HEK293 (cell line): ENCODE data around the gene FBXL7.

ENCODE experiments used
- ELK4 ChIP-seq: IDR thresholded peaks from 2 replicates; pipeline ENCODE4 v1.6.1; 2011; ENCODE audit warnings: mild to moderate bottlenecking, low read depth, low read length, borderline replicate concordance
- ZBTB8A ChIP-seq: fragments of 450-650 bp; formaldehyde crosslinking; IDR thresholded peaks from 2 replicates; pipeline ENCODE4 v1.5.1; 2016; ENCODE audit warnings: missing biosample characterization, missing genetic modification characterization
- ZFP69B ChIP-seq: fragments of 450-650 bp; formaldehyde crosslinking; IDR thresholded peaks from 2 replicates; pipeline ENCODE4 v1.5.1; 2016; ENCODE audit warnings: missing biosample characterization, missing genetic modification characterization
- ZNF274 ChIP-seq, 2 experiments: fragments of 200-500 bp in 1 of 2; fragments of 450-650 bp in 1 of 2; sonication (Bioruptor generic) in 1 of 2; formaldehyde crosslinking in 1 of 2; IDR thresholded peaks; 2 replicates each; pipeline versions ENCODE4 v1.5.1 to v1.6.1; 2014 to 2016; ENCODE audit warnings: borderline replicate concordance in 1 of 2, inconsistent platforms in 1 of 2, low read length in 1 of 2, missing biosample characterization in 1 of 2, missing genetic modification characterization in 1 of 2

DNA sequence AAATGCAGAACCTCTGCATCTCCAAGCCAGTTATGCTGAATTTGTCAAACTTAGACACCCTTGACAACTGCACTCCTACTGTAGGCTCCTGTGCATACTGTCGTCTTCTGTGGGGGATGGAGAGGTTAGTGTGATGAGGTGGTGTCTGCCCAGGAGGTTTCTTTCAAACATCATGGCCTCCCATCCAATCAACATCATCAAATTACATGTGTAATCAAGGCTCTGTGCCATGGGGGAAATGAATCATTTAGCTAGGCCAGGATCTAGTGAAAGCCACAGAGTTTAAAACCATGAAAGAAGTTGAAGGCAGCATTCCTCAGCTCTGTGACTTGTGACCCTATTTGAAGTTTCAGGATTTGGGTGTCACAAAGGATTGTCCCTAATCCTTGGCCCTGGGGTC is 439.0 kb downstream of the FBXL7 start:
- TF ChIP-seq ZBTB8A (tag by site-specific recombination), result no peak
- no peak for TF ChIP-seq ZNF274 (IDR thresholded peaks at IDR 0.05; ENCODE audit: low read length)
- no peak for TF ChIP-seq ZNF274 (tag by site-specific recombination; IDR thresholded peaks at IDR 0.05; ENCODE audit: borderline replicate concordance)
- TF ChIP-seq ELK4, result no peak
- TF ChIP-seq ZFP69B (tag by site-specific recombination), result no peak
